Neural progenitor cell (in vitro differentiated cells): ENCODE measurements around the gene KDSR. TPM values are rescaled to one million over a fixed set of nuclear protein-coding genes. Genes with fewer than 3 reads are reported as not detected.

Experiments used
- DNase-seq: peaks from one replicate; pipeline ENCODE4 v3.0.0-alpha.2; 2016; ENCODE audit warnings: low spot score
- H2AFZ ChIP-seq: fragments of 200-600 bp; sonication (generic); replicated peaks from 2 replicates; pipeline ENCODE4 v1.6.1; 2016; ENCODE audit warnings: antibody characterized with exemption
- H3F3A ChIP-seq: fragments of 200-600 bp; sonication (generic); 2 replicates; pipeline ENCODE4 v1.6.1; 2016; ENCODE audit warnings: antibody characterized with exemption, low read depth
- H3K27ac ChIP-seq: fragments of 200-600 bp; sonication (generic); 2 replicates; pipeline ENCODE4 v1.5.1; 2016; ENCODE audit warnings: mild to moderate bottlenecking
- H3K27me3 ChIP-seq: fragments of 200-600 bp; sonication (generic); 2 replicates; pipeline ENCODE4 v1.6.1; 2016; ENCODE audit warnings: mild to moderate bottlenecking, moderate library complexity
- H3K36me3 ChIP-seq: fragments of 200-600 bp; sonication (generic); 2 replicates; pipeline ENCODE4 v1.5.1; 2016
- H3K4me1 ChIP-seq: fragments of 200-600 bp; sonication (generic); 2 replicates; pipeline ENCODE4 v1.6.1; 2016; ENCODE audit warnings: mixed run types
- H3K4me2 ChIP-seq: fragments of 200-600 bp; sonication (generic); 2 replicates; pipeline ENCODE4 v1.6.1; 2016
- H3K4me3 ChIP-seq: fragments of 200-600 bp; sonication (generic); 2 replicates; pipeline ENCODE4 v1.5.1; 2016
- H3K79me2 ChIP-seq: fragments of 200-600 bp; sonication (generic); 2 replicates; pipeline ENCODE4 v1.6.1; 2016; ENCODE audit warnings: low read depth
- H3K9ac ChIP-seq: fragments of 200-600 bp; sonication (generic); 2 replicates; pipeline ENCODE4 v1.6.1; 2016
- H3K9me3 ChIP-seq: fragments of 200-600 bp; sonication (generic); 2 replicates; pipeline ENCODE4 v1.5.1; 2016; ENCODE audit warnings: low read depth
- H4K20me1 ChIP-seq: fragments of 200-600 bp; sonication (generic); 2 replicates; pipeline ENCODE4 v1.6.1; 2016; ENCODE audit warnings: low read depth
- H3K27ac Mint-ChIP-seq: 3 replicates; pipeline ENCODE4 v1.8.0; 2021; ENCODE audit warnings: mixed read lengths
- H3K27me3 Mint-ChIP-seq: 2 replicates; pipeline ENCODE4 v1.8.0; 2022; ENCODE audit warnings: low read depth, mild to moderate bottlenecking, inconsistent platforms, moderate library complexity, mixed read lengths; ENCODE audit not compliant: insufficient read depth
- H3K36me3 Mint-ChIP-seq: 3 replicates; pipeline ENCODE4 v1.8.0; 2021; ENCODE audit warnings: mixed read lengths
- H3K4me1 Mint-ChIP-seq: 3 replicates; pipeline ENCODE4 v1.8.0; 2021; ENCODE audit warnings: mixed read lengths
- H3K4me3 Mint-ChIP-seq: 3 replicates; pipeline ENCODE4 v1.8.0; 2021; ENCODE audit warnings: mild to moderate bottlenecking, moderate library complexity, mixed read lengths
- H3K9me3 Mint-ChIP-seq: 3 replicates; pipeline ENCODE4 v1.8.0; 2020; ENCODE audit warnings: mixed read lengths
- CTCF ChIP-seq: fragments of 200-600 bp; sonication (generic); IDR thresholded peaks from 2 replicates; pipeline ENCODE4 v1.5.1; 2017; ENCODE audit warnings: antibody characterized with exemption, mild to moderate bottlenecking
- EZH2 ChIP-seq: fragments of 200-600 bp; sonication (generic); IDR thresholded peaks from 2 replicates; pipeline ENCODE4 v1.6.1; 2017; ENCODE audit warnings: antibody characterized with exemption, mild to moderate bottlenecking, moderate library complexity
- EZH2phosphoT487 ChIP-seq: fragments of 200-600 bp; sonication (generic); IDR thresholded peaks from 2 replicates; pipeline ENCODE4 v1.6.1; 2017; ENCODE audit warnings: antibody characterized with exemption
- total RNA-seq: library from RNA; depleted of rRNA; stranded (reverse); fragments of >200 nt; gene quantifications from 2 replicates; pipeline ENCODE4 v1.2.3, GENCODE V29; 2015; ENCODE audit warnings: low replicate concordance

Gene KDSR
- total RNA-seq, 1 donor from 2014 or later: 20.6 TPM

DNA sequence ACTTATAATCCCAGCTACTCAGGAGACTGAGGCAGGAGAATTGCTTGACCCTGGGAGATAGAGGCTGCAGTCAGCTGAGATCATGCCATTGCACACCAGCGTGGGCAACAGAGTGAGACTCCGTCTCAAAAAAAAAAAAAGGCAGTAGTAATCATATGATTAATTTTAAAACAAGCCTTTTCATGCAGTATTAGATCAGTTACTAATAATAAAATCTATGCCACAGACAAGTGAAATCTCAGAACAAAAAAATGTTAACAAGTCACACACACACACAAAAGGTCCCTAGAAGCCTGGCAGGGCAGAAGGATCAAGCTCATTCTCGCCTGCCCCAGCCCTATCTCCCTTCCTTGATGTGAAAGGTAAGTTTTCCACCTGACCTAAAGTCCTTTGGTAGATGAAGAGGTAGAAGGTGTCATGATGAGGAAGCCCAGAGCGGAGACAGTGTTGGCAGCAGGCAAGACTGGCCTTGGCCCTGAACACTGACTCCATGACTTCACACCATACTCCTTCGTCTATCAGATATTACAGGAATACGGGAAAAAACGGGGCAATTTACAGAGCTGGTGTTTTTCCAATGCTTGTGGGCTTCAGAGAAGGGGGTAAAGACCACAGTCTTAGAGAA is 10.6 kb downstream of the KDSR start:
- H2AFZ ChIP-seq: no peak overlapping the region
- H4K20me1 ChIP-seq: no peaks in the 10 kb centered on the region
- no peak overlapping the region for H3K4me2 ChIP-seq
- no peak overlapping the region for H3K4me3 ChIP-seq
- no peaks in the 10 kb centered on the region for H3K4me1 ChIP-seq
- DNase-seq: no peak
- no peaks in the 10 kb centered on the region for H3K27me3 ChIP-seq
- peaks cover 10% of the 10 kb centered on the region for H3K36me3 ChIP-seq
- no peaks in the 10 kb centered on the region for H3F3A ChIP-seq
- no peaks in the 10 kb centered on the region for H3K9me3 Mint-ChIP-seq
- no peaks in the 10 kb centered on the region for H3K9me3 ChIP-seq
- peaks cover 19% of the 10 kb centered on the region for H3K36me3 Mint-ChIP-seq
- no peaks in the 10 kb centered on the region for H3K79me2 ChIP-seq
- H3K27ac ChIP-seq: no peak overlapping the region
- no peak overlapping the region for H3K9ac ChIP-seq
- no peak for TF ChIP-seq EZH2phosphoT487
- no peak for TF ChIP-seq CTCF
- TF ChIP-seq EZH2: no peak
- no peaks in the 10 kb centered on the region for H3K27me3 Mint-ChIP-seq
- H3K4me1 Mint-ChIP-seq: no peaks in the 10 kb centered on the region
- no peak overlapping the region for H3K27ac Mint-ChIP-seq
- H3K4me3 Mint-ChIP-seq: no peak overlapping the region

GRCh38 chr18:63350230-63350629 is 16.8 kb downstream of the KDSR start:
- Histone ChIP-seq H3K4me1 (no peaks in the 10 kb centered on the region), H3K36me3 (no peaks in the 10 kb centered on the region), H3K4me2 (no peak overlapping the region), H3K4me3 (no peak overlapping the region), H3K27me3 (no peaks in the 10 kb centered on the region), H3K9ac (no peak overlapping the region), H3K9me3 (no peaks in the 10 kb centered on the region), H3K27ac (no peak overlapping the region), H3F3A (no peaks in the 10 kb centered on the region), H4K20me1 (no peaks in the 10 kb centered on the region), H2AFZ (no peak overlapping the region), H3K79me2 (no peaks in the 10 kb centered on the region)
- Mint-ChIP-seq H3K4me1 (no peaks in the 10 kb centered on the region), H3K4me3 (no peak overlapping the region), H3K27ac (no peak overlapping the region), H3K36me3 (peaks cover 18% of the 10 kb centered on the region), H3K27me3 (peaks cover 2% of the 10 kb centered on the region), H3K9me3 (no peaks in the 10 kb centered on the region)
- no peak for TF ChIP-seq EZH2phosphoT487
- no peak for TF ChIP-seq CTCF
- TF ChIP-seq EZH2: no peak
- no peak for DNase-seq

- TF ChIP-seq EZH2 (no peak), EZH2phosphoT487 (no peak), CTCF (no peak)
- Histone ChIP-seq H3K4me3 (no peak overlapping the region), H2AFZ (no peak overlapping the region), H3K9ac (no peak overlapping the region), H3K4me2 (no peak overlapping the region), H3F3A (no peaks in the 10 kb centered on the region), H3K27ac (no peak overlapping the region), H4K20me1 (peaks cover 3% of the 10 kb centered on the region), H3K27me3 (no peaks in the 10 kb centered on the region), H3K4me1 (no peaks in the 10 kb centered on the region), H3K9me3 (no peaks in the 10 kb centered on the region), H3K79me2 (no peaks in the 10 kb centered on the region), H3K36me3 (no peaks in the 10 kb centered on the region)
- Mint-ChIP-seq H3K9me3 (no peaks in the 10 kb centered on the region), H3K36me3 (peaks cover 23% of the 10 kb centered on the region), H3K4me1 (no peaks in the 10 kb centered on the region), H3K4me3 (no peak overlapping the region), H3K27ac (no peak overlapping the region), H3K27me3 (peaks cover 2% of the 10 kb centered on the region)
- DNase-seq: no peak
Observed at GRCh38 chr18:63348508-63349136, 18.4 kb downstream of the KDSR start.
